Activated CD8-positive, alpha-beta T cell treated with anti-CD3 and anti-CD28 coated beads for 36 hours (primary cell): Measurements from ENCODE around the gene TIFAB. TPM values are rescaled to one million over a fixed set of nuclear protein-coding genes. Genes with fewer than 3 reads are reported as not detected.
"Not testable (repeated sequence)": the region's sequence is repeated elsewhere in the genome, so short reads cannot be mapped to it uniquely, and the experiment has no call there.

Experiments used
- ATAC-seq: fragments of 200-7000 bp; cut with Tn5 transposase; one replicate; pipeline ENCODE4 v1.10.0; 2021; ENCODE audit warnings: mild to moderate bottlenecking, moderate library complexity
- CTCF ChIA-PET: fragments of 350-600 bp; sonication (Branson Sonifier 250); formaldehyde crosslinking; loops from one replicate; lab custom pipeline; 2021; ENCODE audit warnings: antibody characterized with exemption; lab: Charles Lee
- POLR2A ChIA-PET: fragments of 350-600 bp; sonication (Branson Sonifier 250); formaldehyde crosslinking; loops from one replicate; lab custom pipeline; 2021; ENCODE audit warnings: antibody characterized with exemption; lab: Charles Lee
- DNase-seq: peaks from one replicate; pipeline ENCODE4 v3.0.0-alpha.2; 2020
- H3K27ac Mint-ChIP-seq: one replicate; pipeline ENCODE4 v1.8.0; 2021; ENCODE audit warnings: mild to moderate bottlenecking, mixed read lengths
- H3K27me3 Mint-ChIP-seq: one replicate; pipeline ENCODE4 v1.8.0; 2021; ENCODE audit warnings: mixed read lengths
- H3K36me3 Mint-ChIP-seq: one replicate; pipeline ENCODE4 v1.8.0; 2021; ENCODE audit warnings: low read depth, mixed read lengths
- H3K4me1 Mint-ChIP-seq: one replicate; pipeline ENCODE4 v1.8.0; 2021; ENCODE audit warnings: low read depth, mixed read lengths
- H3K4me3 Mint-ChIP-seq: one replicate; pipeline ENCODE4 v1.8.0; 2021; ENCODE audit warnings: mild to moderate bottlenecking, moderate library complexity, mixed read lengths
- H3K9me3 Mint-ChIP-seq: one replicate; pipeline ENCODE4 v1.8.0; 2021; ENCODE audit warnings: mixed read lengths
- CTCF ChIP-seq: fragments of 200-600 bp; IDR thresholded peaks from one replicate; pipeline ENCODE4 v1.8.0; 2022; ENCODE audit warnings: antibody characterized with exemption, mild to moderate bottlenecking
- intact Hi-C: fragments of 100-400 bp; cut with micrococcal nuclease; formaldehyde crosslinking; loops from one replicate; pipeline ENCODE4 v1.10.0; 2022
- total RNA-seq, 2 experiments: library from RNA; stranded (reverse); gene quantifications; one replicate each; pipeline ENCODE4 v1.2.3, GENCODE V29; 2021

Gene TIFAB
- total RNA-seq: not detected

- Mint-ChIP-seq H3K27me3 (peaks cover 2% of the 10 kb centered on the region), H3K27ac (no peak within 1 kb of the TSS), H3K4me3 (no peak within 1 kb of the TSS), H3K9me3 (no peaks in the 10 kb centered on the region), H3K4me1 (no peaks in the 10 kb centered on the region), H3K36me3 (no peaks in the 10 kb centered on the region)
- ATAC-seq: no peak
- intact Hi-C loops: no loop called here
- POLR2A ChIA-PET: interaction anchor here (0.6 kb wide), 1 partner anchor 38 kb away, joined by 3 read pairs; no protein-coding TSS in a partner anchor
- no peak for TF ChIP-seq CTCF
- DNase-seq: no peak
- CTCF ChIA-PET: no interaction called here
Observed at GRCh38 chr5:135452321-135453030, at the start of gene TIFAB. TIFAB (minus strand) TSS chr5:135452351; CDS start chr5:135449939, 2,412 bp downstream.

GRCh38 chr5:135498637-135498995, 46.5 kb upstream of the TIFAB start:
- Mint-ChIP-seq H3K36me3 (no peaks in the 10 kb centered on the region), H3K9me3 (no peaks in the 10 kb centered on the region), H3K27me3 (peaks cover 23% of the 10 kb centered on the region), H3K4me1 (no peaks in the 10 kb centered on the region), H3K27ac (no peak overlapping the region), H3K4me3 (no peak overlapping the region)
- POLR2A ChIA-PET: no interaction called here
- ATAC-seq (no peak), DNase-seq (no peak)
- CTCF ChIA-PET: interaction anchor here (1.6 kb wide), 1 partner anchor 33 kb away, joined by 4 read pairs; no protein-coding TSS in a partner anchor
- intact Hi-C loops: no loop called here
- TF ChIP-seq CTCF: no peak

GRCh38 chr5:135497971-135498636, 46.0 kb upstream of the TIFAB start:
- no peaks in the 10 kb centered on the region for H3K9me3 Mint-ChIP-seq
- H3K36me3 Mint-ChIP-seq: no peaks in the 10 kb centered on the region
- peaks cover 20% of the 10 kb centered on the region for H3K27me3 Mint-ChIP-seq
- no peak for TF ChIP-seq CTCF
- no peak for DNase-seq
- H3K27ac Mint-ChIP-seq: no peak overlapping the region
- no peak for ATAC-seq
- no peaks in the 10 kb centered on the region for H3K4me1 Mint-ChIP-seq
- CTCF ChIA-PET: no interaction called here
- POLR2A ChIA-PET: no interaction called here
- intact Hi-C loops: no loop called here
- H3K4me3 Mint-ChIP-seq: no peak overlapping the region

GRCh38 chr5:135495531-135495930, 43.4 kb upstream of the TIFAB start:
- POLR2A ChIA-PET, intact Hi-C loops, ATAC-seq, H3K4me3 Mint-ChIP-seq, H3K36me3 Mint-ChIP-seq, DNase-seq, H3K9me3 Mint-ChIP-seq, H3K27ac Mint-ChIP-seq, H3K4me1 Mint-ChIP-seq: not testable (repeated sequence)
- H3K27me3 Mint-ChIP-seq: peaks cover 35% of the 10 kb centered on the region
- CTCF ChIA-PET: interaction anchor here (1.3 kb wide), 1 partner anchor 34 kb away, joined by 3 read pairs; no protein-coding TSS in a partner anchor

- ATAC-seq: no peak
- H3K4me1 Mint-ChIP-seq: peaks cover 5% of the 10 kb centered on the region
- H3K27ac Mint-ChIP-seq: no peak overlapping the region
- H3K9me3 Mint-ChIP-seq: no peaks in the 10 kb centered on the region
- CTCF ChIA-PET: interaction anchor here (1.1 to 1.3 kb wide), 2 partner anchors 28 kb away, joined by 3 to 4 read pairs; no protein-coding TSS in a partner anchor
- intact Hi-C loops: no loop called here
- no peaks in the 10 kb centered on the region for H3K36me3 Mint-ChIP-seq
- DNase-seq: no peak
- no peak overlapping the region for H3K4me3 Mint-ChIP-seq
- POLR2A ChIA-PET: no interaction called here
- TF ChIP-seq CTCF: no peak
- peaks cover 44% of the 10 kb centered on the region for H3K27me3 Mint-ChIP-seq
Observed at GRCh38 chr5:135494196-135494595, 42.0 kb upstream of the TIFAB start.
